HEK293T (cell line): ENCODE results near the gene KIF4B.

Experiments
- CTCF ChIA-PET: fragments of 350-600 bp; formaldehyde crosslinking; extraction: SDS; loops from one replicate; lab custom pipeline; 2021; ENCODE audit warnings: antibody characterized with exemption, inconsistent platforms; lab: Yijun Ruan, JAX
- POLR2A ChIA-PET: fragments of 350-600 bp; formaldehyde crosslinking; extraction: SDS; loops from one replicate; lab custom pipeline; 2020; ENCODE audit warnings: antibody characterized with exemption, inconsistent platforms; lab: Yijun Ruan, JAX
- DNase-seq: peaks from one replicate; pipeline ENCODE4 v3.0.0; 2012; ENCODE audit warnings: mixed read lengths; ENCODE audit errors: extremely low spot score
- ARNT ChIP-seq: fragments of 450-650 bp; IDR thresholded peaks from 2 replicates; pipeline ENCODE4 v1.6.1; 2017; ENCODE audit warnings: mild to moderate bottlenecking
- BHLHE40 ChIP-seq: fragments of 450-650 bp; IDR thresholded peaks from 2 replicates; pipeline ENCODE4 v1.6.1; 2016; ENCODE audit warnings: mild to moderate bottlenecking, moderate library complexity, borderline replicate concordance
- CTBP1 ChIP-seq: fragments of 450-650 bp; IDR thresholded peaks from 2 replicates; pipeline ENCODE4 v1.6.1; 2016; ENCODE audit warnings: borderline replicate concordance
- ELF4 ChIP-seq: fragments of 450-650 bp; IDR thresholded peaks from 2 replicates; pipeline ENCODE4 v1.6.1; 2017; ENCODE audit warnings: antibody characterized with exemption
- FOXA1 ChIP-seq: fragments of 450-650 bp; IDR thresholded peaks from 2 replicates; pipeline ENCODE4 v1.6.1; 2016; ENCODE audit warnings: mild to moderate bottlenecking
- FOXK2 ChIP-seq: fragments of 450-650 bp; IDR thresholded peaks from 2 replicates; pipeline ENCODE4 v1.6.1; 2016; ENCODE audit warnings: mild to moderate bottlenecking
- FOXM1 ChIP-seq: fragments of 450-650 bp; IDR thresholded peaks from 2 replicates; pipeline ENCODE4 v1.6.1; 2017; ENCODE audit warnings: mild to moderate bottlenecking, borderline replicate concordance
- HDGF ChIP-seq: fragments of 450-650 bp; IDR thresholded peaks from 2 replicates; pipeline ENCODE4 v1.6.1; 2017; ENCODE audit warnings: antibody characterized with exemption, borderline replicate concordance
- L3MBTL2 ChIP-seq: fragments of 450-650 bp; conservative IDR thresholded peaks from 2 replicates; pipeline ENCODE4 v1.6.1; 2016; ENCODE audit warnings: mild to moderate bottlenecking
- LEF1 ChIP-seq: fragments of 450-650 bp; IDR thresholded peaks from 2 replicates; pipeline ENCODE4 v1.6.1; 2017; ENCODE audit warnings: mild to moderate bottlenecking, borderline replicate concordance
- NFRKB ChIP-seq: fragments of 450-650 bp; IDR thresholded peaks from 2 replicates; pipeline ENCODE4 v1.6.1; 2016; ENCODE audit warnings: mild to moderate bottlenecking, moderate library complexity
- PKNOX1 ChIP-seq: fragments of 450-650 bp; IDR thresholded peaks from 2 replicates; pipeline ENCODE4 v1.6.1; 2016
- SP1 ChIP-seq: fragments of 450-650 bp; IDR thresholded peaks from 2 replicates; pipeline ENCODE4 v1.6.1; 2017
- SUZ12 ChIP-seq: fragments of 450-650 bp; IDR thresholded peaks from 2 replicates; pipeline ENCODE4 v1.6.1; 2016; ENCODE audit warnings: mild to moderate bottlenecking
- TARDBP ChIP-seq: fragments of 450-650 bp; IDR thresholded peaks from 2 replicates; pipeline ENCODE4 v1.6.1; 2016
- ZNF384 ChIP-seq: fragments of 450-650 bp; IDR thresholded peaks from 2 replicates; pipeline ENCODE4 v1.6.1; 2016

The KIF4B gene

GRCh38 chr5:155049569-155050383 lies 36.2 kb downstream of the KIF4B start:
- ChIA-PET POLR2A (no interaction called here), CTCF (interaction anchor here (0.6 to 0.7 kb wide), 2 partner anchors 20 to 285 kb away, joined by 3 read pairs; no protein-coding TSS in a partner anchor)
- peak; percentile 38 for DNase-seq
- TF ChIP-seq PKNOX1 (no peak), FOXK2 (no peak), FOXA1 (no peak), SP1 (no peak), ARNT (no peak), NFRKB (no peak), LEF1 (no peak), HDGF (no peak), CTBP1 (no peak), FOXM1 (no peak), TARDBP (no peak), ZNF384 (no peak), ELF4 (no peak), BHLHE40 (no peak)

- TF ChIP-seq SP1 (no peak), FOXK2 (no peak), TARDBP (no peak), FOXM1 (no peak), ARNT (no peak), ZNF384 (no peak), SUZ12 (no peak), L3MBTL2 (no peak), CTBP1 (no peak), BHLHE40 (no peak), HDGF (no peak), NFRKB (no peak), LEF1 (no peak)
- no peak for DNase-seq
- POLR2A ChIA-PET, result no interaction called here
- CTCF ChIA-PET, result interaction anchor here (0.7 kb wide), 1 partner anchor 20 kb away, joined by 3 read pairs; no protein-coding TSS in a partner anchor
Observed at GRCh38 chr5:155050384-155051019, 36.9 kb downstream of the KIF4B start.

GRCh38 chr5:155052532-155052931 lies 39.0 kb downstream of the KIF4B start:
- no peak for DNase-seq
- ChIA-PET CTCF (no interaction called here), POLR2A (no interaction called here)
- TF ChIP-seq L3MBTL2 (no peak), TARDBP (no peak), BHLHE40 (no peak), SUZ12 (no peak), SP1 (no peak), LEF1 (no peak), ZNF384 (no peak), HDGF (no peak), PKNOX1 (no peak), ARNT (no peak), FOXK2 (no peak), FOXM1 (no peak), NFRKB (no peak), ELF4 (no peak), FOXA1 (no peak), CTBP1 (no peak)

- no peak for DNase-seq
- TF ChIP-seq PKNOX1 (peak; percentile 10; the same call in 1 of the 2 replicates), L3MBTL2 (no peak), ZNF384 (no peak), TARDBP (no peak), FOXM1 (no peak)
- ChIA-PET POLR2A (no interaction called here), CTCF (interaction anchor here (0.5 kb wide), 1 partner anchor 1025 kb away, joined by 3 read pairs; no protein-coding TSS in a partner anchor)
Observed at GRCh38 chr5:155053501-155053900, 39.9 kb downstream of the KIF4B start.

- ChIA-PET CTCF (no interaction called here), POLR2A (no interaction called here)
- DNase-seq, result no peak
- TF ChIP-seq FOXM1 (no peak), PKNOX1 (peak; percentile 61), ARNT (no peak), CTBP1 (0 out of 2 replicates have a peak, but pooled peaks have one; percentile 44)
Observed at GRCh38 chr5:155056644-155057269, 43.2 kb downstream of the KIF4B start.
